A673 (cell line): ENCODE results near the gene ADSL. TPM values are rescaled to one million over a fixed set of nuclear protein-coding genes. Genes with fewer than 3 reads are reported as not detected.

Experiments
- BruUV-seq: library from RNA; stranded (reverse); fragments of 400-500 nt; replicated peaks from 2 replicates; lab custom pipeline; 2021; lab: Mats Ljungman, UMichigan
- CTCF ChIA-PET: fragments of 300-600 bp; sonication (Branson Sonifier 250); formaldehyde crosslinking; loops from one replicate; lab custom pipeline; 2022; ENCODE audit warnings: antibody characterized with exemption; lab: Charles Lee
- POLR2A ChIA-PET: fragments of 300-600 bp; sonication (Branson Sonifier 250); formaldehyde crosslinking; loops from one replicate; lab custom pipeline; 2022; ENCODE audit warnings: antibody characterized with exemption; ENCODE audit not compliant: low non-redundant PET; lab: Charles Lee
- DNase-seq: peaks from one replicate; pipeline ENCODE4 v3.0.0-alpha.2; 2015; ENCODE audit warnings: low spot score
- H3K27ac ChIP-seq: fragments of 200-600 bp; sonication (generic); 2 replicates; pipeline ENCODE4 v1.5.1; 2016; ENCODE audit warnings: mixed run types, low read depth, mild to moderate bottlenecking, mixed read lengths, antibody characterized with exemption, low read length; ENCODE audit not compliant: poor library complexity, severe bottlenecking
- H3K27me3 ChIP-seq: fragments of 200-600 bp; sonication (generic); replicated peaks from 2 replicates; pipeline ENCODE4 v1.6.1; 2017; ENCODE audit warnings: mixed run types, low read depth, mild to moderate bottlenecking, mixed read lengths, antibody characterized with exemption, low read length; ENCODE audit not compliant: insufficient read depth, poor library complexity
- H3K36me3 ChIP-seq: fragments of 200-600 bp; sonication (generic); 2 replicates; pipeline ENCODE4 v1.6.1; 2016; ENCODE audit warnings: mixed run types, mild to moderate bottlenecking, mixed read lengths, antibody characterized with exemption, low read length; ENCODE audit not compliant: insufficient read depth, poor library complexity, severe bottlenecking
- H3K4me1 ChIP-seq: fragments of 200-600 bp; sonication (generic); 2 replicates; pipeline ENCODE4 v1.6.1; 2017; ENCODE audit warnings: mixed run types, mild to moderate bottlenecking, mixed read lengths, antibody characterized with exemption, low read length; ENCODE audit not compliant: insufficient read depth, poor library complexity, severe bottlenecking
- H3K4me3 ChIP-seq: fragments of 200-600 bp; sonication (generic); 2 replicates; pipeline ENCODE4 v1.5.1; 2016; ENCODE audit warnings: low read depth, mixed run types, mild to moderate bottlenecking, mixed read lengths, low read length; ENCODE audit not compliant: poor library complexity, severe bottlenecking
- H3K9me3 ChIP-seq: fragments of 200-600 bp; sonication (generic); 2 replicates; pipeline ENCODE4 v1.6.1; 2016; ENCODE audit warnings: mixed run types, low read depth, mild to moderate bottlenecking, mixed read lengths, antibody characterized with exemption, low read length; ENCODE audit not compliant: poor library complexity, severe bottlenecking
- EZH2 ChIP-seq: fragments of 200-600 bp; sonication (generic); IDR thresholded peaks from 2 replicates; pipeline ENCODE4 v1.6.1; 2017; ENCODE audit warnings: borderline replicate concordance, low read depth, mild to moderate bottlenecking, mixed read lengths, antibody characterized with exemption, low read length; ENCODE audit not compliant: poor library complexity, severe bottlenecking
- intact Hi-C: fragments of 100-400 bp; cut with micrococcal nuclease; formaldehyde crosslinking; loops from one replicate; pipeline ENCODE4 v1.10.0; 2022; ENCODE audit not compliant: unreplicated experiment
- total RNA-seq: library from RNA; stranded (reverse); gene quantifications from 2 replicates; pipeline ENCODE4 v1.2.3, GENCODE V29; 2021
- TF ChIP-seq, protein P1 (sequence below): fragments of 300-800, 200-600 bp; sonication (generic); conservative IDR thresholded peaks from 2 replicates; pipeline ENCODE4 v1.5.1; 2017; ENCODE audit warnings: low read depth, mild to moderate bottlenecking, antibody characterized with exemption, low read length, moderate library complexity, mixed read lengths

The ADSL gene
- total RNA-seq, 1 experiment from 2014 or later, result 133 TPM

DNA sequence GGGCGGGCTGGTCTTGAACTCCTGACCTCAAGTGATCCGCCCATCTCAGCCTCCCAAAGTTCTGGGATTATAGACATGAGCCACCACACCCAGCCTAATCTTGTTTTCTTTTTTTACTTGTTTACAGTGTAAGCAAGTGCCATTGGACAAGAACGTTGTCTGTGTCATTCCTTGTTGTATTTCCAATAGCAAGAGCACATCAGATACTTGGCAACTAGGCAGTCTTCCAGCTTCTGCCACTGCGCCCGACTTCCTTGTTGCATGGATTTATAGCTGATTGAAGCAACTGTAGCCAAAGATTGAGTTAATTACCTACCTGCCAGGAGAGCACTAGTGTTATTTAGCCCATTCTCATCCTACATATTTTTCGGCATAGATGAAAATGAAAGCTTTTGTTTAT is 21.0 kb downstream of the ADSL start:
- CTCF ChIA-PET, result no interaction called here
- POLR2A ChIA-PET, result interaction anchor here (0.6 kb wide), 1 partner anchor 136 kb away, joined by 6 read pairs; no protein-coding TSS in a partner anchor

DNA sequence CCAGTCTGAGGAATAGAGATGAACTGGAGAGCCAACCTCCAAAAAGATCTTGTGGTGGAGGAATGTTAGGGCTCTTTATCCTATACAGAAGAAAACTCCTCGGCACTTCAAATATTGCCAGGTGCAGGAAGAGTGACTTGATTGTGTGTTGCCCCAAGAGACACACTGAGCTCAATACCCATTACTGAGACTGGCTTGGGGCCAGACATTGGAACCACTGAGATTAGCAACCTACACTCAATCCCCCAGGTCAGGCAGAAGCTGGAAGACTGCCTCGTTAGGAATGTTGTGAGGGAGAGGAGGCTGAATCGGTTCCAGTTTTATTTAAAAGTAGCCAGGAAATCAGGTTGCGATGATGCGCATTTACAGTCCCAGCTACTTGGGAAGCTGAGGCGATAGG is 21.7 kb downstream of the ADSL start:
- BruUV-seq, result no TSS peak
- TF ChIP-seq EZH2, result no peak
- TF ChIP-seq, protein P1, sequence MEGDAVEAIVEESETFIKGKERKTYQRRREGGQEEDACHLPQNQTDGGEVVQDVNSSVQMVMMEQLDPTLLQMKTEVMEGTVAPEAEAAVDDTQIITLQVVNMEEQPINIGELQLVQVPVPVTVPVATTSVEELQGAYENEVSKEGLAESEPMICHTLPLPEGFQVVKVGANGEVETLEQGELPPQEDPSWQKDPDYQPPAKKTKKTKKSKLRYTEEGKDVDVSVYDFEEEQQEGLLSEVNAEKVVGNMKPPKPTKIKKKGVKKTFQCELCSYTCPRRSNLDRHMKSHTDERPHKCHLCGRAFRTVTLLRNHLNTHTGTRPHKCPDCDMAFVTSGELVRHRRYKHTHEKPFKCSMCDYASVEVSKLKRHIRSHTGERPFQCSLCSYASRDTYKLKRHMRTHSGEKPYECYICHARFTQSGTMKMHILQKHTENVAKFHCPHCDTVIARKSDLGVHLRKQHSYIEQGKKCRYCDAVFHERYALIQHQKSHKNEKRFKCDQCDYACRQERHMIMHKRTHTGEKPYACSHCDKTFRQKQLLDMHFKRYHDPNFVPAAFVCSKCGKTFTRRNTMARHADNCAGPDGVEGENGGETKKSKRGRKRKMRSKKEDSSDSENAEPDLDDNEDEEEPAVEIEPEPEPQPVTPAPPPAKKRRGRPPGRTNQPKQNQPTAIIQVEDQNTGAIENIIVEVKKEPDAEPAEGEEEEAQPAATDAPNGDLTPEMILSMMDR, result no peak
- CTCF ChIA-PET, result no interaction called here

More for the DNA sequence above, 21.0 kb downstream of the ADSL start:
- intact Hi-C loops, result no loop called here
- DNase-seq, result no peak
- Histone ChIP-seq H3K4me3 (no peak overlapping the region), H3K36me3 (peaks cover 52% of the 10 kb centered on the region), H3K4me1 (peaks cover 2% of the 10 kb centered on the region), H3K27ac (no peak overlapping the region), H3K9me3 (no peaks in the 10 kb centered on the region), H3K27me3 (no peaks in the 10 kb centered on the region)
- no TSS peak for BruUV-seq
- TF ChIP-seq, protein P1, result no peak
- no peak for TF ChIP-seq EZH2

DNA sequence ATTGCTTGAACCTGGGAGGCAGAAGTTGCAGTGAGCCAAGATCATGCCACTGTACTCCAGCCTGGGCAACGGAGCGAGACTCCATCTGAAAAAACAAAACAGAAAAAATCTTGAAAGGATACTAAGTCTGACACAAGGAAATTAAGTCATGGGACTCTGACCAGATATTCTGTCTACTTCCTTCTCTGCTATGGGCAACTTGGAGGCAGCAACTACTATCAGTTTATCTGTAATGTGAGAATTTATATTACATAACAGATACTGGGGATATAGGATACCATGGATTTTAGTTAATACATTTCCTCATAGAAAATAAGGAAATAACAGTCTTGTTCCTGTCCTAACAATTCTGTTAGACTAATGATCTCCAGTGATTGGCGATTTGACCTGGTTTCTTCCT is 22.5 kb downstream of the ADSL start:
- CTCF ChIA-PET, result no interaction called here
- Histone ChIP-seq H3K9me3 (no peaks in the 10 kb centered on the region), H3K27ac (no peak overlapping the region), H3K27me3 (no peaks in the 10 kb centered on the region), H3K4me3 (no peak overlapping the region), H3K36me3 (peaks cover 40% of the 10 kb centered on the region), H3K4me1 (peaks cover 12% of the 10 kb centered on the region)
- DNase-seq, result no peak
- BruUV-seq, result no TSS peak
- POLR2A ChIA-PET, result no interaction called here
- intact Hi-C loops, result no loop called here
- TF ChIP-seq, protein P1, result no peak

More for the DNA sequence above, 21.7 kb downstream of the ADSL start:
- peaks cover 8% of the 10 kb centered on the region for H3K4me1 ChIP-seq
- intact Hi-C loops, result no loop called here
- no peaks in the 10 kb centered on the region for H3K27me3 ChIP-seq
- H3K4me3 ChIP-seq, result no peak overlapping the region
- peaks cover 45% of the 10 kb centered on the region for H3K36me3 ChIP-seq
- H3K27ac ChIP-seq, result no peak overlapping the region
- POLR2A ChIA-PET, result no interaction called here
- no peak for DNase-seq
- H3K9me3 ChIP-seq, result no peaks in the 10 kb centered on the region
